Left ventricle myocardium inferior (tissue), 1 donor: ENCODE data around the gene ACBD3. TPM values are rescaled to one million over a fixed set of nuclear protein-coding genes. Genes with fewer than 3 reads are reported as not detected.
"Not testable (repeated sequence)": the region's sequence is repeated elsewhere in the genome, so short reads cannot be mapped to it uniquely, and the experiment has no call there.

Experiments used
- DNase-seq: peaks from one replicate; pipeline ENCODE4 v3.0.0-alpha.2; 2020
- H3K27ac ChIP-seq: fragments of 200-600 bp; replicated peaks from 2 replicates; pipeline ENCODE4 v1.8.0; 2021
- H3K27me3 ChIP-seq: fragments of 200-600 bp; 2 replicates; pipeline ENCODE4 v1.8.0; 2021; ENCODE audit warnings: low read depth
- H3K36me3 ChIP-seq: fragments of 200-600 bp; 2 replicates; pipeline ENCODE4 v1.8.0; 2021
- H3K4me1 ChIP-seq: fragments of 200-600 bp; 2 replicates; pipeline ENCODE4 v1.8.0; 2021
- H3K4me3 ChIP-seq: fragments of 200-600 bp; 2 replicates; pipeline ENCODE4 v1.8.0; 2021; ENCODE audit warnings: mild to moderate bottlenecking, moderate library complexity
- H3K9me3 ChIP-seq: fragments of 200-600 bp; replicated peaks from 2 replicates; pipeline ENCODE4 v1.8.0; 2021
- CTCF ChIP-seq: fragments of 200-600 bp; IDR thresholded peaks from 2 replicates; pipeline ENCODE4 v1.8.0; 2021; ENCODE audit warnings: antibody characterized with exemption, mild to moderate bottlenecking, borderline replicate concordance
- intact Hi-C: fragments of 100-400 bp; cut with micrococcal nuclease; formaldehyde crosslinking; loops from one replicate; pipeline ENCODE4 v1.11.0; 2022
- total RNA-seq: library from RNA; stranded (reverse); fragmentation: NEBNext Ultra II Directional; extraction: Animal tissue kit (Norgen Biotek cat#: 25700); gene quantifications from one replicate; pipeline ENCODE4 v1.2.1, GENCODE V29; 2021
- donor health status: DM: no; HTN: yes; CAD: no; lungs with severe emphysema.

The ACBD3 gene
- total RNA-seq, 1 donor from 2014 or later: 29.6 TPM

GRCh38 chr1:226207048-226207447, 20.5 kb upstream of the ACBD3 start:
- intact Hi-C loops: no loop called here
- no peak for TF ChIP-seq CTCF
- DNase-seq: no peak
- H3K27ac ChIP-seq: no peak overlapping the region
- H3K36me3 ChIP-seq: no peaks in the 10 kb centered on the region
- H3K27me3 ChIP-seq: peaks cover 8% of the 10 kb centered on the region
- H3K4me1 ChIP-seq: no peaks in the 10 kb centered on the region
- no peaks in the 10 kb centered on the region for H3K9me3 ChIP-seq
- no peak overlapping the region for H3K4me3 ChIP-seq

- Histone ChIP-seq H3K4me1 (no peaks in the 10 kb centered on the region), H3K36me3 (no peaks in the 10 kb centered on the region), H3K27ac (no peak overlapping the region), H3K9me3 (no peaks in the 10 kb centered on the region), H3K27me3 (peaks cover 8% of the 10 kb centered on the region), H3K4me3 (no peak overlapping the region)
- no peak for DNase-seq
- intact Hi-C loops: no loop called here
- TF ChIP-seq CTCF: no peak
Measured at GRCh38 chr1:226204198-226204597, 17.7 kb upstream of the ACBD3 start.

- Histone ChIP-seq H3K4me3 (no peak overlapping the region), H3K27me3 (peaks cover 8% of the 10 kb centered on the region), H3K36me3 (no peaks in the 10 kb centered on the region), H3K4me1 (no peaks in the 10 kb centered on the region), H3K9me3 (no peaks in the 10 kb centered on the region), H3K27ac (no peak overlapping the region)
- no peak for DNase-seq
- intact Hi-C loops: no loop called here
- no peak for TF ChIP-seq CTCF
Measured at GRCh38 chr1:226203655-226204054, 17.1 kb upstream of the ACBD3 start.

- H3K4me3 ChIP-seq: no peak overlapping the region
- H3K4me1 ChIP-seq: no peaks in the 10 kb centered on the region
- no peak for DNase-seq
- intact Hi-C loops: no loop called here
- no peak for TF ChIP-seq CTCF
- H3K27ac ChIP-seq: no peak overlapping the region
- no peaks in the 10 kb centered on the region for H3K9me3 ChIP-seq
- H3K36me3 ChIP-seq: no peaks in the 10 kb centered on the region
- H3K27me3 ChIP-seq: peaks cover 8% of the 10 kb centered on the region
Measured at GRCh38 chr1:226203240-226203639, 16.7 kb upstream of the ACBD3 start.

GRCh38 chr1:226202666-226203065, 16.1 kb upstream of the ACBD3 start:
- H3K4me1 ChIP-seq: not testable (repeated sequence)

GRCh38 chr1:226202246-226202645, 15.7 kb upstream of the ACBD3 start:
- DNase-seq: no peak
- Histone ChIP-seq H3K4me1 (no peaks in the 10 kb centered on the region), H3K27ac (no peak overlapping the region), H3K4me3 (no peak overlapping the region), H3K36me3 (no peaks in the 10 kb centered on the region), H3K27me3 (peaks cover 8% of the 10 kb centered on the region), H3K9me3 (no peaks in the 10 kb centered on the region)
- TF ChIP-seq CTCF: no peak
- intact Hi-C loops: no loop called here

More at GRCh38 chr1:226202666-226203065, 16.1 kb upstream of the ACBD3 start:
- intact Hi-C loops, H3K27ac ChIP-seq, H3K36me3 ChIP-seq, DNase-seq, H3K4me3 ChIP-seq, H3K27me3 ChIP-seq, H3K9me3 ChIP-seq: not testable (repeated sequence)
